Subcutaneous adipose tissue (tissue), 4 donors: ENCODE results near the gene MPZL3. TPM values are rescaled to one million over a fixed set of nuclear protein-coding genes. Genes with fewer than 3 reads are reported as not detected.

ENCODE experiments used
- CTCF ChIP-seq: fragments of 450-650 bp; IDR thresholded peaks from one replicate; pipeline ENCODE4 v1.5.1; 2016; ENCODE audit warnings: low read depth, mild to moderate bottlenecking, control low read depth, antibody characterized with exemption, moderate library complexity
- total RNA-seq, 4 donors: library from RNA; depleted of rRNA; stranded (reverse); fragments of >200 nt; gene quantifications; one replicate each; pipeline ENCODE4 v1.1.0, GENCODE V29; 2016

MPZL3 gene
- total RNA-seq, 4 donors from 2014 or later, result 1.1 to 3.7 (median 2.0) TPM

GRCh38 chr11:118216621-118217481 is 35.3 kb downstream of the MPZL3 start:
- no peak for TF ChIP-seq CTCF

GRCh38 chr11:118215765-118216164 is 36.4 kb downstream of the MPZL3 start:
- TF ChIP-seq CTCF, result no peak

GRCh38 chr11:118215262-118215661 is 36.9 kb downstream of the MPZL3 start:
- no peak for TF ChIP-seq CTCF

- no peak for TF ChIP-seq CTCF
These were observed 37.8 kb downstream of the MPZL3 start for GRCh38 chr11:118214210-118214914.

GRCh38 chr11:118213781-118214180 is 38.4 kb downstream of the MPZL3 start:
- TF ChIP-seq CTCF, result no peak

- no peak for TF ChIP-seq CTCF
These were observed 39.0 kb downstream of the MPZL3 start for GRCh38 chr11:118213201-118213600.

GRCh38 chr11:118212781-118213191 is 39.4 kb downstream of the MPZL3 start:
- TF ChIP-seq CTCF, result no peak
